HEK293 (cell line): ENCODE results near the gene AGO1.

Source experiments
- CTCF ChIA-PET: fragments of 350-600 bp; formaldehyde crosslinking; extraction: SDS; loops from one replicate; lab custom pipeline; 2021; ENCODE audit warnings: antibody characterized with exemption; lab: Yijun Ruan, JAX
- POLR2A ChIA-PET: fragments of 300-600 bp; formaldehyde crosslinking; extraction: SDS; loops from one replicate; lab custom pipeline; 2020; ENCODE audit warnings: antibody characterized with exemption, inconsistent platforms; lab: Yijun Ruan, JAX
- H3K27ac ChIP-seq: fragments of 200-500 bp; sonication (Bioruptor generic); 2 replicates; pipeline ENCODE4 v1.5.1; 2014; ENCODE audit warnings: low read depth, low read length, control low read depth, inconsistent platforms; ENCODE audit errors: extremely low read depth
- H3K36me3 ChIP-seq, 2 experiments: fragments of 200-500 bp in 1 of 2; sonication (Bioruptor generic) in 1 of 2; 1 replicate in 1 of 2; 2 replicates in 1 of 2; pipeline ENCODE4 v1.5.1; 2014 to 2017; ENCODE audit warnings: inconsistent platforms in 2 of 2, low read length in 2 of 2; ENCODE audit not compliant: control insufficient read depth in 2 of 2, insufficient read depth in 1 of 2
- H3K4me1 ChIP-seq: fragments of 200-500 bp; sonication (Bioruptor generic); 2 replicates; pipeline ENCODE4 v1.5.1; 2014; ENCODE audit warnings: mild to moderate bottlenecking, low read length, inconsistent platforms; ENCODE audit not compliant: control insufficient read depth, insufficient read depth
- H3K4me3 ChIP-seq: 2 replicates; pipeline ENCODE4 v1.5.1; 2011; ENCODE audit warnings: low read depth, mild to moderate bottlenecking, control low read depth, low read length, moderate library complexity
- H3K9me3 ChIP-seq: fragments of 200-500 bp; sonication (Bioruptor generic); 2 replicates; pipeline ENCODE4 v1.5.1; 2014; ENCODE audit warnings: low read depth, low read length, inconsistent platforms; ENCODE audit not compliant: control insufficient read depth, insufficient read depth
- FEZF1 ChIP-seq: fragments of 450-650 bp; formaldehyde crosslinking; IDR thresholded peaks from 2 replicates; pipeline ENCODE4 v1.5.1; 2016; ENCODE audit warnings: missing biosample characterization, missing genetic modification characterization
- MEIS1 ChIP-seq: sonication (generic); formaldehyde crosslinking; IDR thresholded peaks from 2 replicates; pipeline ENCODE4 v1.8.1; 2022; ENCODE audit warnings: missing genetic modification reagents, mild to moderate bottlenecking, borderline replicate concordance
- REST ChIP-seq: fragments of 450-650 bp; formaldehyde crosslinking; IDR thresholded peaks from 2 replicates; pipeline ENCODE4 v1.5.1; 2016; ENCODE audit warnings: missing biosample characterization, missing genetic modification characterization
- SCRT1 ChIP-seq: fragments of 450-650 bp; formaldehyde crosslinking; IDR thresholded peaks from 2 replicates; pipeline ENCODE4 v1.5.1; 2016; ENCODE audit warnings: missing biosample characterization, missing genetic modification characterization, borderline replicate concordance
- ZNF155 ChIP-seq: fragments of 450-650 bp; formaldehyde crosslinking; IDR thresholded peaks from 2 replicates; pipeline ENCODE4 v1.5.1; 2016; ENCODE audit warnings: missing biosample characterization, missing genetic modification characterization
- ZNF16 ChIP-seq: fragments of 450-650 bp; formaldehyde crosslinking; IDR thresholded peaks from 2 replicates; pipeline ENCODE4 v1.5.1; 2016; ENCODE audit warnings: low read depth, missing biosample characterization, missing genetic modification characterization
- ZNF221 ChIP-seq: fragments of 450-650 bp; formaldehyde crosslinking; IDR thresholded peaks from 2 replicates; pipeline ENCODE4 v1.5.1; 2017; ENCODE audit warnings: missing biosample characterization, missing genetic modification characterization, borderline replicate concordance
- ZNF280C ChIP-seq: fragments of 450-650 bp; formaldehyde crosslinking; IDR thresholded peaks from 2 replicates; pipeline ENCODE4 v1.5.1; 2016; ENCODE audit warnings: missing biosample characterization, missing genetic modification characterization
- ZNF354C ChIP-seq: fragments of 450-650 bp; formaldehyde crosslinking; IDR thresholded peaks from 2 replicates; pipeline ENCODE4 v1.5.1; 2016; ENCODE audit warnings: missing biosample characterization, missing genetic modification characterization, low read depth, borderline replicate concordance
- ZNF404 ChIP-seq: fragments of 450-650 bp; formaldehyde crosslinking; IDR thresholded peaks from 2 replicates; pipeline ENCODE4 v1.5.1; 2017; ENCODE audit warnings: missing biosample characterization, missing genetic modification characterization
- ZNF423 ChIP-seq: fragments of 450-650 bp; formaldehyde crosslinking; IDR thresholded peaks from 2 replicates; pipeline ENCODE4 v1.5.1; 2016; ENCODE audit warnings: missing biosample characterization, missing genetic modification characterization
- ZNF426 ChIP-seq: fragments of 450-650 bp; formaldehyde crosslinking; IDR thresholded peaks from 2 replicates; pipeline ENCODE4 v1.5.1; 2017; ENCODE audit warnings: missing biosample characterization, missing genetic modification characterization, mild to moderate bottlenecking, inconsistent platforms, moderate library complexity
- ZNF433 ChIP-seq: fragments of 450-650 bp; formaldehyde crosslinking; IDR thresholded peaks from 2 replicates; pipeline ENCODE4 v1.5.1; 2016; ENCODE audit warnings: missing biosample characterization, missing genetic modification characterization, low read depth
- ZNF530 ChIP-seq: fragments of 450-650 bp; formaldehyde crosslinking; IDR thresholded peaks from 2 replicates; pipeline ENCODE4 v1.5.1; 2016; ENCODE audit warnings: low read depth, missing biosample characterization, missing genetic modification characterization
- ZNF544 ChIP-seq: fragments of 450-650 bp; formaldehyde crosslinking; IDR thresholded peaks from 2 replicates; pipeline ENCODE4 v1.5.0; 2017; ENCODE audit warnings: missing biosample characterization, missing genetic modification characterization
- ZNF548 ChIP-seq: fragments of 450-650 bp; formaldehyde crosslinking; IDR thresholded peaks from 2 replicates; pipeline ENCODE4 v1.5.1; 2016; ENCODE audit warnings: missing biosample characterization, missing genetic modification characterization
- ZNF645 ChIP-seq: fragments of 450-650 bp; formaldehyde crosslinking; IDR thresholded peaks from 2 replicates; pipeline ENCODE4; 2016; ENCODE audit warnings: missing biosample characterization, missing genetic modification characterization
- ZNF785 ChIP-seq: fragments of 450-650 bp; formaldehyde crosslinking; IDR thresholded peaks from 2 replicates; pipeline ENCODE4 v1.5.1; 2016; ENCODE audit warnings: missing biosample characterization, missing genetic modification characterization
- ZNF791 ChIP-seq: fragments of 450-650 bp; formaldehyde crosslinking; IDR thresholded peaks from 2 replicates; pipeline ENCODE4 v1.5.1; 2016; ENCODE audit warnings: missing biosample characterization, missing genetic modification characterization

The AGO1 gene

DNA sequence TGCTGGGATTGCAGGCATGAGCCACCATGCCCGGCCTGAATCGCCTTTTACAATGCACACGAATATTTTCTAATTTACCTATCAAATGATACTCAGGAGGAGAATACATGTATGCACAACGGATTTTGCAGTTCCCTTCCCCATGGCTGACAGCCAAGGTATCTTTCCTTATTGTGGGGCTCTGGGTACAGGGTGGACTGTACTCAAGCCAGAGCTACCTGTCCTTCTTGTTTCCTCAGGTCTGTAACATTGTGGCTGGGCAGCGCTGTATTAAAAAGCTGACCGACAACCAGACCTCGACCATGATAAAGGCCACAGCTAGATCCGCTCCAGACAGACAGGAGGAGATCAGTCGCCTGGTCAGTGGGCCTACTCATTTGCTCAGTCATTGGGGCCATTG, 18.2 kb downstream of the AGO1 start (continued):
- no peak for TF ChIP-seq ZNF791
- no peak for TF ChIP-seq MEIS1
- TF ChIP-seq ZNF280C (tag by site-specific recombination), result no peak
- TF ChIP-seq ZNF354C (tag by site-specific recombination), result no peak

GRCh38 chr1:35902671-35903070, 19.7 kb downstream of the AGO1 start:
- CTCF ChIA-PET, result no interaction called here
- H3K36me3 ChIP-seq, result peaks cover 27 to 92% of the 10 kb centered on the region in 2 experiments; a peak in 2 of 3 replicates

GRCh38 chr1:35914717-35915116, 31.7 kb downstream of the AGO1 start:
- Histone ChIP-seq H3K36me3 (peaks cover 45 to 98% of the 10 kb centered on the region in 2 experiments), H3K9me3 (no peaks in the 10 kb centered on the region), H3K4me1 (peaks cover 5% of the 10 kb centered on the region; the same call in 1 of the 2 replicates), H3K4me3 (no peak overlapping the region), H3K27ac (no peak overlapping the region)
- TF ChIP-seq SCRT1 (tag by site-specific recombination) (no peak), REST (tag by site-specific recombination) (no peak), FEZF1 (tag by site-specific recombination) (no peak)
- CTCF ChIA-PET, result interaction anchor here (0.6 kb wide), 1 partner anchor 40 kb away, joined by 3 read pairs; no protein-coding TSS in a partner anchor
- POLR2A ChIA-PET, result no interaction called here

More at GRCh38 chr1:35902671-35903070, 19.7 kb downstream of the AGO1 start:
- no peak overlapping the region for H3K4me3 ChIP-seq
- no peaks in the 10 kb centered on the region for H3K4me1 ChIP-seq
- POLR2A ChIA-PET, result interaction anchor here (0.6 kb wide), 1 partner anchor 627 kb away, joined by 3 read pairs; no protein-coding TSS in a partner anchor
- H3K27ac ChIP-seq, result no peak overlapping the region
- H3K9me3 ChIP-seq, result no peaks in the 10 kb centered on the region
- TF ChIP-seq ZNF221 (tag by site-specific recombination) (no peak), ZNF423 (tag by site-specific recombination) (no peak), ZNF16 (tag by site-specific recombination) (no peak), ZNF645 (tag by site-specific recombination) (no peak), ZNF426 (no peak), FEZF1 (tag by site-specific recombination) (no peak), ZNF433 (tag by site-specific recombination) (no peak), ZNF404 (tag by site-specific recombination) (no peak), ZNF785 (no peak), ZNF155 (no peak), ZNF544 (tag by site-specific recombination) (no peak), ZNF548 (tag by site-specific recombination) (no peak), ZNF530 (tag by site-specific recombination) (no peak)
